HL-60 (cell line): ENCODE data around the gene CAPN13.

Experiments
- DNase-seq, 2 experiments: peaks; one replicate each; pipeline ENCODE4 v3.0.0-alpha.2; 2010 to 2020; ENCODE audit warnings: low read depth in 1 of 2, low spot score in 1 of 2
- H3K27ac ChIP-seq: fragments of 250-450 bp; sonication (Bioruptor Pico); replicated peaks from 2 replicates; pipeline ENCODE4 v1.5.1; 2020; ENCODE audit warnings: mild to moderate bottlenecking, moderate library complexity
- H3K27me3 ChIP-seq: fragments of 250-450 bp; sonication (Bioruptor Pico); 2 replicates; pipeline ENCODE4 v1.5.1; 2021; ENCODE audit warnings: mild to moderate bottlenecking, moderate library complexity; ENCODE audit not compliant: insufficient read depth, poor library complexity, severe bottlenecking
- H3K4me3 ChIP-seq: replicated peaks from 2 replicates; pipeline ENCODE4 v1.5.1; 2011; ENCODE audit warnings: mild to moderate bottlenecking, control low read depth, low read length; ENCODE audit not compliant: insufficient read depth
- GABPA ChIP-seq: IDR thresholded peaks from 2 replicates; pipeline ENCODE4 v1.6.1; 2012; ENCODE audit warnings: low read depth
- POLR2AphosphoS5 ChIP-seq: IDR thresholded peaks from 2 replicates; pipeline ENCODE4 v1.6.1; 2012; ENCODE audit warnings: low read depth
- REST ChIP-seq: IDR thresholded peaks from 2 replicates; pipeline ENCODE4 v1.6.1; 2012; ENCODE audit warnings: low read depth; ENCODE audit not compliant: insufficient replicate concordance
- SPI1 ChIP-seq: IDR thresholded peaks from 2 replicates; pipeline ENCODE4 v1.6.1; 2012; ENCODE audit warnings: low read depth, mild to moderate bottlenecking, borderline replicate concordance
- long read RNA-seq: library from polyadenylated mRNA; unstranded; transcript quantifications from one replicate; pipeline ENCODE4 v2.0.0, GENCODE V29; 2020
- TF ChIP-seq, protein P1 (sequence below): IDR thresholded peaks from one replicate; pipeline ENCODE4 v1.5.1; 2011; ENCODE audit warnings: low read length, control low read depth, inconsistent platforms; ENCODE audit not compliant: insufficient read depth

The CAPN13 gene, protein sequence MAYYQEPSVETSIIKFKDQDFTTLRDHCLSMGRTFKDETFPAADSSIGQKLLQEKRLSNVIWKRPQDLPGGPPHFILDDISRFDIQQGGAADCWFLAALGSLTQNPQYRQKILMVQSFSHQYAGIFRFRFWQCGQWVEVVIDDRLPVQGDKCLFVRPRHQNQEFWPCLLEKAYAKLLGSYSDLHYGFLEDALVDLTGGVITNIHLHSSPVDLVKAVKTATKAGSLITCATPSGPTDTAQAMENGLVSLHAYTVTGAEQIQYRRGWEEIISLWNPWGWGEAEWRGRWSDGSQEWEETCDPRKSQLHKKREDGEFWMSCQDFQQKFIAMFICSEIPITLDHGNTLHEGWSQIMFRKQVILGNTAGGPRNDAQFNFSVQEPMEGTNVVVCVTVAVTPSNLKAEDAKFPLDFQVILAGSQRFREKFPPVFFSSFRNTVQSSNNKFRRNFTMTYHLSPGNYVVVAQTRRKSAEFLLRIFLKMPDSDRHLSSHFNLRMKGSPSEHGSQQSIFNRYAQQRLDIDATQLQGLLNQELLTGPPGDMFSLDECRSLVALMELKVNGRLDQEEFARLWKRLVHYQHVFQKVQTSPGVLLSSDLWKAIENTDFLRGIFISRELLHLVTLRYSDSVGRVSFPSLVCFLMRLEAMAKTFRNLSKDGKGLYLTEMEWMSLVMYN
- long read RNA-seq: 0 reads

- H3K27ac ChIP-seq: no peak within 1 kb of the TSS
- no peak for DNase-seq
- no peak for TF ChIP-seq REST
- TF ChIP-seq GABPA: no peak
- TF ChIP-seq, protein P1, sequence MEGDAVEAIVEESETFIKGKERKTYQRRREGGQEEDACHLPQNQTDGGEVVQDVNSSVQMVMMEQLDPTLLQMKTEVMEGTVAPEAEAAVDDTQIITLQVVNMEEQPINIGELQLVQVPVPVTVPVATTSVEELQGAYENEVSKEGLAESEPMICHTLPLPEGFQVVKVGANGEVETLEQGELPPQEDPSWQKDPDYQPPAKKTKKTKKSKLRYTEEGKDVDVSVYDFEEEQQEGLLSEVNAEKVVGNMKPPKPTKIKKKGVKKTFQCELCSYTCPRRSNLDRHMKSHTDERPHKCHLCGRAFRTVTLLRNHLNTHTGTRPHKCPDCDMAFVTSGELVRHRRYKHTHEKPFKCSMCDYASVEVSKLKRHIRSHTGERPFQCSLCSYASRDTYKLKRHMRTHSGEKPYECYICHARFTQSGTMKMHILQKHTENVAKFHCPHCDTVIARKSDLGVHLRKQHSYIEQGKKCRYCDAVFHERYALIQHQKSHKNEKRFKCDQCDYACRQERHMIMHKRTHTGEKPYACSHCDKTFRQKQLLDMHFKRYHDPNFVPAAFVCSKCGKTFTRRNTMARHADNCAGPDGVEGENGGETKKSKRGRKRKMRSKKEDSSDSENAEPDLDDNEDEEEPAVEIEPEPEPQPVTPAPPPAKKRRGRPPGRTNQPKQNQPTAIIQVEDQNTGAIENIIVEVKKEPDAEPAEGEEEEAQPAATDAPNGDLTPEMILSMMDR: no peak
- TF ChIP-seq SPI1: no peak
- no peak for TF ChIP-seq POLR2AphosphoS5
- H3K4me3 ChIP-seq: no peak within 1 kb of the TSS
- no peaks in the 10 kb centered on the region for H3K27me3 ChIP-seq
These were observed at the start of gene CAPN13 for GRCh38 chr2:30807249-30807648. TSS of gene CAPN13 (minus strand) at chr2:30807446. CDS start at chr2:30787325, 20,121 bp downstream.

GRCh38 chr2:30847841-30848240 is 40.6 kb upstream of the CAPN13 start:
- Histone ChIP-seq H3K27me3 (no peaks in the 10 kb centered on the region), H3K4me3 (no peak overlapping the region), H3K27ac (no peak overlapping the region)
- no peak for DNase-seq
- TF ChIP-seq GABPA (no peak), POLR2AphosphoS5 (no peak), REST (no peak), SPI1 (no peak)
- TF ChIP-seq, protein P1: no peak

DNA sequence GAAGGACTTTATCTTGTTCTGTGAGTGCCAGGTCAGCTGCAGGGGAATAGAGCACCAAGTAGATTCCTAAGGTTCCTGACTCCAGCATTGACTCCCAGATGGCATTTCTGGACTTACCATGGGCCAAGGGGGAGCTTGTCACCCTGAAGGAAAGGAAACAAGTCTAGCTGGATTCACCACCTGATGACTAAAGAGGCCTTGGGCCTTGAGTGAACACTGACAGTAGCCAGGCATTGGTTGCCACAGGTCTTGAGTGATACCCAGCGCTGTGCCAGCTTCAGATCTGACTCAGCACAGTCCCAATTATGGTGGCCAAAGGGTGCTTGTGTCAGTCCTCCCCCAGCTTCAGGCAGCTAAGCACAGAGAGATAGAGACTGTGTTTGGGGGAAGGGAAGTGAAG is 40.1 kb upstream of the CAPN13 start:
- no peak for DNase-seq
- Histone ChIP-seq H3K4me3 (no peak overlapping the region), H3K27ac (no peak overlapping the region), H3K27me3 (no peaks in the 10 kb centered on the region)
- TF ChIP-seq, protein P1: no peak
- TF ChIP-seq POLR2AphosphoS5 (no peak), GABPA (no peak), SPI1 (no peak), REST (no peak)
